Stimulated activated CD8-positive, alpha-beta memory T cell treated with anti-CD3 and anti-CD28 coated beads, Interleukin-7, amount 100 ng/mL, for 48 hours (primary cell): Measurements from ENCODE around the gene NRXN3.

Experiments
- DNase-seq, 2 donors: peaks; one replicate each; pipeline ENCODE4 v3.0.0-alpha.2; 2020; ENCODE audit warnings: low read depth in 1 of 2; ENCODE audit errors: extremely low read depth in 1 of 2

The NRXN3 gene

GRCh38 chr14:78764645-78765044 lies 594.5 kb downstream of the NRXN3 start:
- no peak for DNase-seq

- no peak for DNase-seq
Observed at GRCh38 chr14:78767436-78767835, 597.3 kb downstream of the NRXN3 start.

GRCh38 chr14:78782551-78782950 lies 612.4 kb downstream of the NRXN3 start:
- no peak for DNase-seq

GRCh38 chr14:78785265-78785664 lies 615.1 kb downstream of the NRXN3 start:
- no peak for DNase-seq

- DNase-seq = no peak
Observed at GRCh38 chr14:78788467-78789360, 618.5 kb downstream of the NRXN3 start.

- DNase-seq = no peak
Observed at GRCh38 chr14:78790271-78790670, 620.1 kb downstream of the NRXN3 start.

GRCh38 chr14:78798757-78799156 lies 628.6 kb downstream of the NRXN3 start:
- DNase-seq = no peak

- no peak for DNase-seq
Observed at GRCh38 chr14:78805570-78805969, 635.4 kb downstream of the NRXN3 start.

GRCh38 chr14:78823035-78823434 lies 652.9 kb downstream of the NRXN3 start:
- no peak for DNase-seq

- DNase-seq = no peak
Observed at GRCh38 chr14:78823516-78823915, 653.3 kb downstream of the NRXN3 start.

- DNase-seq = no peak
Observed at GRCh38 chr14:78829274-78829673, 659.1 kb downstream of the NRXN3 start.

- no peak for DNase-seq
Observed at GRCh38 chr14:78834766-78835451, 664.7 kb downstream of the NRXN3 start.

- no peak for DNase-seq
Observed at GRCh38 chr14:78835909-78836308, 665.7 kb downstream of the NRXN3 start.

GRCh38 chr14:78836777-78837176 lies 666.6 kb downstream of the NRXN3 start:
- DNase-seq = no peak

- DNase-seq = no peak
Observed at GRCh38 chr14:78838959-78839358, 668.8 kb downstream of the NRXN3 start.

- DNase-seq = no peak
Observed at GRCh38 chr14:78840898-78841297, 670.7 kb downstream of the NRXN3 start.

GRCh38 chr14:78847801-78848200 lies 677.6 kb downstream of the NRXN3 start:
- no peak for DNase-seq

GRCh38 chr14:78848234-78848820 lies 678.2 kb downstream of the NRXN3 start:
- no peak for DNase-seq

- DNase-seq = no peak
Observed at GRCh38 chr14:78849952-78850351, 679.8 kb downstream of the NRXN3 start.

- no peak for DNase-seq
Observed at GRCh38 chr14:78851189-78851588, 681.0 kb downstream of the NRXN3 start.

- DNase-seq = no peak
Observed at GRCh38 chr14:78852040-78852439, 681.9 kb downstream of the NRXN3 start.

GRCh38 chr14:78857974-78858373 lies 687.8 kb downstream of the NRXN3 start:
- no peak for DNase-seq
